Measurements from ENCODE around the gene MRNIP. TPM values are rescaled to one million over a fixed set of nuclear protein-coding genes. Genes with fewer than 3 reads are reported as not detected.

The MRNIP gene
- total RNA-seq, 4 donors from 2014 or later = 13.7 to 44.9 (median 26.5) TPM

DNA sequence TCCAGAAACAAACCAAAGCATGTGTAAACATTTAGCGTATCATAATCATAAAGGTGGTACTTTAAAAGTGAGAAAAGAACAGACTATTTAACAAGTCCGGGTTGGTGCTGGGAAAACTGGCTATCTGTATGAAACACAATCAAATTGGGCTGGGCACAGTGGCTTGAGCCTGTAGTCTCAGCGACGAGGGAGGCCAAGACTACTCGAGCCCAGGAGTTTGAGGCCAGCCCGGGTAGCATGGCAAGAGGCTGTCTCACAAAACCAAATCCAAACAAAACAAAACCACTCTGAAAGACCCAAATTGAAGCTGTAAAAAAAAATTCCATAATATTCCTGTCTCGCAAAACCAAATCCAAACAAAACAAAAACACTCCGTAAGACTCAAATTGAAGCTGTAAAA lies 4.3 kb downstream of the MRNIP start:
- no peak for DNase-seq (ENCODE audit: low spot score in 2 of 2)
- intact Hi-C loops (cut with DNase I; ENCODE audit: low total_unique reads) = no loop called here
- no peak overlapping the region for H3K4me3 ChIP-seq (ENCODE audit: low read depth, poor library complexity, severe bottlenecking)
- 88 to 89% methylated on average over 8 of the region's 8 CpGs for WGBS, 2 donors
- TF ChIP-seq POLR2A (IDR thresholded peaks at IDR 0.05) = no peak
- TF ChIP-seq, protein P1, sequence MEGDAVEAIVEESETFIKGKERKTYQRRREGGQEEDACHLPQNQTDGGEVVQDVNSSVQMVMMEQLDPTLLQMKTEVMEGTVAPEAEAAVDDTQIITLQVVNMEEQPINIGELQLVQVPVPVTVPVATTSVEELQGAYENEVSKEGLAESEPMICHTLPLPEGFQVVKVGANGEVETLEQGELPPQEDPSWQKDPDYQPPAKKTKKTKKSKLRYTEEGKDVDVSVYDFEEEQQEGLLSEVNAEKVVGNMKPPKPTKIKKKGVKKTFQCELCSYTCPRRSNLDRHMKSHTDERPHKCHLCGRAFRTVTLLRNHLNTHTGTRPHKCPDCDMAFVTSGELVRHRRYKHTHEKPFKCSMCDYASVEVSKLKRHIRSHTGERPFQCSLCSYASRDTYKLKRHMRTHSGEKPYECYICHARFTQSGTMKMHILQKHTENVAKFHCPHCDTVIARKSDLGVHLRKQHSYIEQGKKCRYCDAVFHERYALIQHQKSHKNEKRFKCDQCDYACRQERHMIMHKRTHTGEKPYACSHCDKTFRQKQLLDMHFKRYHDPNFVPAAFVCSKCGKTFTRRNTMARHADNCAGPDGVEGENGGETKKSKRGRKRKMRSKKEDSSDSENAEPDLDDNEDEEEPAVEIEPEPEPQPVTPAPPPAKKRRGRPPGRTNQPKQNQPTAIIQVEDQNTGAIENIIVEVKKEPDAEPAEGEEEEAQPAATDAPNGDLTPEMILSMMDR (IDR thresholded peaks at IDR 0.05) = no peak

DNA sequence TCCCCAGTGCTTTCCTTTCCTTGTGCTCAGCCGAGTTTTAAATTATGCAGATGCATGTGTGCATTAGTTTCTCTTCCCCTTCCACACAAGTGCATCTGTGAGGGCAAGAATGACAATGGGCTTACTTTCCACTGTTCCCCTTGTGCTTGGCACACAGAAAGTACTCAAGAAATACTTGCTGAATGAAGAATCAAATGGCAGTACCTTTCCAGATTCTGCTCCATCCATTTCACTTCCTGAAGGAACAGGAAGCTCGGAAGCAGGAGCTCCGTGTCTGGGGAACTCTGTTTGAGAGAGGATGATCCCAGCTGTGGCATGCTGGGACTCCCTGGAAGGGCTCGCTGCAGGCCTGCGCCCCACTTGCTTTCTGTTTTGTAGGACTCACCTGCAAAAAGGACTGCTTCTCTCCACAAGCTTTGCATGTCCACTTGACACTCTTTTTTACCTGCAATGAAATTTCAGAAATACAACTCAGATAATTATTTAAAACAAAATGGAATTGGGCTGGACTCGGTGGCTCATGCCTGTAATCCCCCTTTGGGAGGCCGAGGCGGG lies 5.5 kb downstream of the MRNIP start:
- intact Hi-C loops (cut with DNase I; ENCODE audit: low total_unique reads) = no loop called here
- WGBS, 2 donors = 85 to 86% methylated on average over 8 of the region's 8 CpGs
- no peak overlapping the region for H3K4me3 ChIP-seq (ENCODE audit: low read depth, poor library complexity, severe bottlenecking)
- TF ChIP-seq, protein P1 (IDR thresholded peaks at IDR 0.05) = no peak
- TF ChIP-seq POLR2A (IDR thresholded peaks at IDR 0.05) = no peak
- no peak for DNase-seq (ENCODE audit: low spot score in 2 of 2)

DNA sequence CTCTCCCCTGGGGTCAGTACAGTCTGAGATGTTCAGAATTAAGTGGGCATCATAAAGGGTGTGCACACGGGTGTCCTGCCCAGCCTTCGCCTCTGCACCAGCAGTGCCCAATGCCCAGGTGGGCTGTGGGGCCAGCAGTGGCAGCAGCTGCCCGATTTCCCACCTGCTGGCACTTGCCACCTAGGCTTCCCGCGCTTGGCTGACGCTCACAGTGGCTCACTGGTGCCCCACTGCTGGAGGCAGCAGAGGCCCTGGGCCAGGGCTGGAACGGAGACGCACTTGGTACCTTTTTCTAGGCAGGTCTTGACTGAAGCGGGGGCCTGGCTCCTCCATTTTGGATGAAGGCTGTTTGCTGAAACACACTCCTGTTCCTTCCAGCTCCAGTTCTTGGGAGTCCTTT lies 17.0 kb downstream of the MRNIP start:
- 88 to 93% methylated on average over 9 of the region's 9 CpGs for WGBS, 2 donors
- H3K4me3 ChIP-seq (ENCODE audit: low read depth, poor library complexity, severe bottlenecking) = no peak overlapping the region
- DNase-seq (ENCODE audit: low spot score in 2 of 2) = no peak
- intact Hi-C loops (cut with DNase I; ENCODE audit: low total_unique reads) = no loop called here
- TF ChIP-seq, protein P1 (IDR thresholded peaks at IDR 0.05) = no peak
- TF ChIP-seq POLR2A (IDR thresholded peaks at IDR 0.05) = no peak

DNA sequence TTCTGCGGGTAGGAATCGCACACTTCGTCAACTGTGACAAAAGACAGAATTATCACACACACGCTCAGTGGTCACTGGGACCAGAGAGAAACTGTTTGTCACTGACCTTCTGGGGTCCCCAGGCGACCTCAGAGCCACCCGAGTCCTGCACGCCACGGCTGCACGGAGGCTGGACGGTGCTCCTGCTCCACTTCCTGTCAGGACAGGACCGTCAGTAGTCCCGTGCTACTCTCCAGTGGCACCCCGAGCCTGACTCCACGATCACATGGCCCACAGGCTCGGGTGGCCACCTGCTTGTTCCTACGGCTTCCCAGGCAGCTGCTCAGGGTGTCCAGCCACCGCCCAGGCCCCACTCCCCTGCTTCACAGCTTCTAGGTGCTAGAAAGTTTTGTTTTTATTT lies 17.9 kb downstream of the MRNIP start:
- no peak for DNase-seq (ENCODE audit: low spot score in 2 of 2)
- WGBS, 2 donors = 86 to 87% methylated on average over 17 of the region's 17 CpGs
- TF ChIP-seq, protein P1 (IDR thresholded peaks at IDR 0.05) = no peak
- TF ChIP-seq POLR2A (IDR thresholded peaks at IDR 0.05) = no peak

DNA sequence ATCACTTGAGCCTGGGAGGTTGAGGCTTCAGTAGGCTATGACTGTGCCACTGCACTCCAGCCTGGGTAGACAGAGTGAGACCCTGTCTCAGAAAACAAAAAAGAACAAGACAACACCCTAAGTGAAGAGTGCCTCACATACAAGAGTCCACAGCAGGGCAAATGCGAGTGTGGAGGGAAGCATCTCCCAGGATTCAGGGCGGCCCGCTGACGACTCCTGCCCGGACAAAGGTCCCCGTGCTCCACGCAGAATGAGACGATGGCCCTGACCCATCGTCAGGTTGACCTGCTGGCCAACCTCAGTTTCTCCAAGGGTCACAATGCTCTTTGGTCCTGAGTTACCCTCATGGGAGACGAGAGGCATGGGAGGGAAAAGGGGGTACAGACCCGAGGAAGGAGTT lies 18.3 kb downstream of the MRNIP start:
- H3K4me3 ChIP-seq (ENCODE audit: low read depth, poor library complexity, severe bottlenecking) = no peak overlapping the region
- TF ChIP-seq POLR2A (IDR thresholded peaks at IDR 0.05) = no peak
- TF ChIP-seq, protein P1 (IDR thresholded peaks at IDR 0.05) = no peak
- DNase-seq (ENCODE audit: low spot score in 2 of 2) = no peak
- WGBS, 2 donors = 88% methylated on average over 11 of the region's 11 CpGs
- intact Hi-C loops (cut with DNase I; ENCODE audit: low total_unique reads) = no loop called here

More for the DNA sequence above, 17.9 kb downstream of the MRNIP start:
- no peak overlapping the region for H3K4me3 ChIP-seq (ENCODE audit: low read depth, poor library complexity, severe bottlenecking)
- intact Hi-C loops (cut with DNase I; ENCODE audit: low total_unique reads) = no loop called here

Measured in lower leg skin (tissue), 4 donors.